NCI-H82 treated with DMSO at 0.1 percent for 48 hours (cell line): ENCODE data around the gene RAD51B.

Source experiments
- DNase-seq: peaks from one replicate; lab custom pipeline; 2025; ENCODE audit not compliant: unreplicated experiment; lab: John Stamatoyannopoulos, UW

The RAD51B gene

GRCh38 chr14:67833403-67833802, 13.8 kb downstream of the RAD51B start:
- no peak for DNase-seq

- no peak for DNase-seq
Measured at GRCh38 chr14:67835596-67835995, 16.0 kb downstream of the RAD51B start.

- DNase-seq: peak; percentile 36
Measured at GRCh38 chr14:67837011-67837624, 17.5 kb downstream of the RAD51B start.

GRCh38 chr14:67846029-67846610, 26.5 kb downstream of the RAD51B start:
- DNase-seq: no peak

- DNase-seq: no peak
Measured at GRCh38 chr14:67850066-67850830, 30.7 kb downstream of the RAD51B start.

- no peak for DNase-seq
Measured at GRCh38 chr14:67851785-67852410, 32.3 kb downstream of the RAD51B start.

GRCh38 chr14:67852926-67853604, 33.5 kb downstream of the RAD51B start:
- no peak for DNase-seq

GRCh38 chr14:67853715-67854114, 34.1 kb downstream of the RAD51B start:
- DNase-seq: no peak

- no peak for DNase-seq
Measured at GRCh38 chr14:67856827-67857226, 37.2 kb downstream of the RAD51B start.

- no peak for DNase-seq
Measured at GRCh38 chr14:67857778-67858350, 38.3 kb downstream of the RAD51B start.

- no peak for DNase-seq
Measured at GRCh38 chr14:67859169-67859749, 39.7 kb downstream of the RAD51B start.

- no peak for DNase-seq
Measured at GRCh38 chr14:67863223-67863622, 43.6 kb downstream of the RAD51B start.

- DNase-seq: no peak
Measured at GRCh38 chr14:67875175-67876006, 55.8 kb downstream of the RAD51B start.

GRCh38 chr14:67879026-67879425, 59.4 kb downstream of the RAD51B start:
- DNase-seq: peak; percentile 60

- DNase-seq: no peak
Measured at GRCh38 chr14:67881225-67881624, 61.6 kb downstream of the RAD51B start.

- no peak for DNase-seq
Measured at GRCh38 chr14:67882986-67883555, 63.5 kb downstream of the RAD51B start.

GRCh38 chr14:67883717-67884116, 64.1 kb downstream of the RAD51B start:
- DNase-seq: no peak

GRCh38 chr14:67886191-67886590, 66.6 kb downstream of the RAD51B start:
- no peak for DNase-seq

- no peak for DNase-seq
Measured at GRCh38 chr14:67887478-67887877, 67.9 kb downstream of the RAD51B start.
